Endodermal cell (in vitro differentiated cells): ENCODE data around the gene DMXL2. TPM values are rescaled to one million over a fixed set of nuclear protein-coding genes. Genes with fewer than 3 reads are reported as not detected.

Experiments
- DNase-seq: peaks from one replicate; pipeline ENCODE4 v3.0.0-alpha.2; 2017
- H3K27ac ChIP-seq: 2 replicates; pipeline ENCODE4 v1.5.1; 2013; ENCODE audit warnings: mild to moderate bottlenecking, low read depth, low read length, moderate library complexity
- H3K27me3 ChIP-seq: 2 replicates; pipeline ENCODE4 v1.6.1; 2013; ENCODE audit warnings: mild to moderate bottlenecking, low read length, moderate library complexity; ENCODE audit not compliant: insufficient read depth, control insufficient read depth, poor library complexity, severe bottlenecking
- H3K36me3 ChIP-seq: 2 replicates; pipeline ENCODE4 v1.7.0; 2013; ENCODE audit warnings: mild to moderate bottlenecking, low read length, moderate library complexity; ENCODE audit not compliant: control insufficient read depth, insufficient read depth
- H3K4me1 ChIP-seq: one replicate; pipeline ENCODE4 v1.7.0; 2013; ENCODE audit warnings: low read length; ENCODE audit not compliant: control insufficient read depth, insufficient read depth
- H3K4me3 ChIP-seq: 2 replicates; pipeline ENCODE4 v1.5.1; 2013; ENCODE audit warnings: mild to moderate bottlenecking, low read length, moderate library complexity
- H3K9ac ChIP-seq: 2 replicates; pipeline ENCODE4 v1.6.1; 2013; ENCODE audit warnings: mild to moderate bottlenecking, low read length, moderate library complexity; ENCODE audit not compliant: poor library complexity, severe bottlenecking; ENCODE audit errors: extremely low read depth
- H3K9me3 ChIP-seq: 2 replicates; pipeline ENCODE4 v1.6.1; 2013; ENCODE audit warnings: mild to moderate bottlenecking, low read length, moderate library complexity; ENCODE audit not compliant: control insufficient read depth
- H3K27ac Mint-ChIP-seq: 2 replicates; pipeline ENCODE4 v1.8.0; 2020; ENCODE audit warnings: mixed read lengths
- H3K27me3 Mint-ChIP-seq: 2 replicates; pipeline ENCODE4 v1.8.0; 2021; ENCODE audit warnings: mild to moderate bottlenecking, mixed read lengths; ENCODE audit not compliant: insufficient read depth
- H3K36me3 Mint-ChIP-seq: 2 replicates; pipeline ENCODE4 v1.8.0; 2020; ENCODE audit warnings: low read depth, mixed read lengths
- H3K4me1 Mint-ChIP-seq: 2 replicates; pipeline ENCODE4 v1.8.0; 2020; ENCODE audit warnings: mixed read lengths
- H3K4me3 Mint-ChIP-seq: 2 replicates; pipeline ENCODE4 v1.8.0; 2020; ENCODE audit warnings: mild to moderate bottlenecking, moderate library complexity, mixed read lengths
- H3K9me3 Mint-ChIP-seq: 2 replicates; pipeline ENCODE4 v1.8.0; 2020; ENCODE audit warnings: mild to moderate bottlenecking, mixed read lengths
- CTCF ChIP-seq: fragments of 200-600 bp; sonication (generic); conservative IDR thresholded peaks from 2 replicates; pipeline ENCODE4 v1.5.0; 2021; ENCODE audit warnings: antibody characterized with exemption, mild to moderate bottlenecking
- WGBS, 2 experiments: methylation state at CpG; one replicate each; pipeline versions ENCODE4 v1.1.5 to v1.1.7; 2013; ENCODE audit warnings: missing lambda C conversion rate in 2 of 2, mixed read lengths in 1 of 2; ENCODE audit not compliant: insufficient coverage in 1 of 2, insufficient read length in 1 of 2; 5-methylcytosine and 5-hydroxymethylcytosine counted together
- total RNA-seq, 2 donors: library from RNA; stranded (reverse); fragmentation: NEBNext Ultra II Directional in 1 of 2; extraction: Animal tissue kit (Norgen Biotek cat#: 25700) in 1 of 2; gene quantifications; 2 replicates in 1 of 2; 3 replicates in 1 of 2; pipeline ENCODE4 v1.2.1, GENCODE V29; 2021

DMXL2 gene
- total RNA-seq, 2 donors from 2014 or later: 20.8 to 31.5 TPM

GRCh38 chr15:51398626-51399025, 223.9 kb downstream of the DMXL2 start:
- Histone ChIP-seq H3K27ac (peak overlapping the region; percentile 35), H3K9me3 (no peaks in the 10 kb centered on the region), H3K27me3 (peaks cover 40% of the 10 kb centered on the region), H3K9ac (no peak overlapping the region), H3K36me3 (no peaks in the 10 kb centered on the region), H3K4me3 (no peak overlapping the region), H3K4me1 (peaks cover 8% of the 10 kb centered on the region)
- no peaks in the 10 kb centered on the region for H3K36me3 Mint-ChIP-seq
- H3K27ac Mint-ChIP-seq: no peak overlapping the region
- TF ChIP-seq CTCF: no peak
- peaks cover 5% of the 10 kb centered on the region for H3K4me1 Mint-ChIP-seq
- DNase-seq: no peak
- H3K9me3 Mint-ChIP-seq: no peaks in the 10 kb centered on the region
- H3K27me3 Mint-ChIP-seq: peaks cover 47% of the 10 kb centered on the region
- 68 to 80% methylated on average over 8 to 9 of the region's 9 CpGs for WGBS, 2 experiments
- H3K4me3 Mint-ChIP-seq: no peak overlapping the region

Other genes starting within 250 kb of the DMXL2 start
- 10 to 100 TPM; 10.0 to 18.3 TPM for gene SCG3, start 58.7 kb upstream of the DMXL2 start, total RNA-seq
- 1 to 10 TPM in 1 of 2 donors, under 1 TPM in 1; 0.80 to 1.5 TPM for gene LYSMD2, start 114.9 kb upstream of the DMXL2 start, total RNA-seq
- 1 to 10 TPM; 2.1 to 2.5 TPM for gene TMOD2, start 128.8 kb upstream of the DMXL2 start, total RNA-seq
- 10 to 100 TPM; 39.6 to 44.4 TPM for gene TMOD3, start 206.9 kb upstream of the DMXL2 start, total RNA-seq